ENCODE data around the gene AGR2.

Gene AGR2

DNA sequence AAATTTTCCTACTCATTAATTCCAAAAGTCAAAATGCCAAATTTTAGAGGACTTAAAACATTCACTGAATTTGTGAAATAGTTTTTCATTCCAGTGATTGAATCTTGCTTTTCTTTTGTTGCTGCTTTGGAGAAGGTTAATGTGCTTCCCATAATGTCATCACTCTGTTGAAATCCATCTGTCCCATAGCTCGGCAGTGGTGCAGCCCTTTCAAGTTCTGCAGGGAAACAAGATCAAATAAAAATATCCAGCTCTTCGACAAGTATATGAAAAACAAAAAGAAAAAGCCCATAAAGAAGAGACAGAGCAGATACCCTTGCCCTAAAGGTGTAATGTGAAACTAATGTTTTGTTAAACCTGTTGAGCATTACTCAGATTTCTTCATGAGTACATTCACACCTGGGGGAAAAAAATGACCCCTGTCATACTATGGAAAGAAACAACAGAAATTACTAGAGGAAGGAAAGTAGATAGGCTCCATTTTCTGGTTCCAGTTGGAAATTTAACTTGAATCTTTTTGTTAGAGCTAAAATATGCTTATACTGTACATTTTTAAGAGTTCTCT, 41.9 kb upstream of the AGR2 start:
- H3K4me3 ChIP-seq (ENCODE audit: low read depth, low read length) = no peak overlapping the region
- TF ChIP-seq, protein P1, sequence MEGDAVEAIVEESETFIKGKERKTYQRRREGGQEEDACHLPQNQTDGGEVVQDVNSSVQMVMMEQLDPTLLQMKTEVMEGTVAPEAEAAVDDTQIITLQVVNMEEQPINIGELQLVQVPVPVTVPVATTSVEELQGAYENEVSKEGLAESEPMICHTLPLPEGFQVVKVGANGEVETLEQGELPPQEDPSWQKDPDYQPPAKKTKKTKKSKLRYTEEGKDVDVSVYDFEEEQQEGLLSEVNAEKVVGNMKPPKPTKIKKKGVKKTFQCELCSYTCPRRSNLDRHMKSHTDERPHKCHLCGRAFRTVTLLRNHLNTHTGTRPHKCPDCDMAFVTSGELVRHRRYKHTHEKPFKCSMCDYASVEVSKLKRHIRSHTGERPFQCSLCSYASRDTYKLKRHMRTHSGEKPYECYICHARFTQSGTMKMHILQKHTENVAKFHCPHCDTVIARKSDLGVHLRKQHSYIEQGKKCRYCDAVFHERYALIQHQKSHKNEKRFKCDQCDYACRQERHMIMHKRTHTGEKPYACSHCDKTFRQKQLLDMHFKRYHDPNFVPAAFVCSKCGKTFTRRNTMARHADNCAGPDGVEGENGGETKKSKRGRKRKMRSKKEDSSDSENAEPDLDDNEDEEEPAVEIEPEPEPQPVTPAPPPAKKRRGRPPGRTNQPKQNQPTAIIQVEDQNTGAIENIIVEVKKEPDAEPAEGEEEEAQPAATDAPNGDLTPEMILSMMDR (IDR thresholded peaks at IDR 0.05; ENCODE audit: borderline replicate concordance, insufficient read depth, low read depth, low read length) = no peak

DNA sequence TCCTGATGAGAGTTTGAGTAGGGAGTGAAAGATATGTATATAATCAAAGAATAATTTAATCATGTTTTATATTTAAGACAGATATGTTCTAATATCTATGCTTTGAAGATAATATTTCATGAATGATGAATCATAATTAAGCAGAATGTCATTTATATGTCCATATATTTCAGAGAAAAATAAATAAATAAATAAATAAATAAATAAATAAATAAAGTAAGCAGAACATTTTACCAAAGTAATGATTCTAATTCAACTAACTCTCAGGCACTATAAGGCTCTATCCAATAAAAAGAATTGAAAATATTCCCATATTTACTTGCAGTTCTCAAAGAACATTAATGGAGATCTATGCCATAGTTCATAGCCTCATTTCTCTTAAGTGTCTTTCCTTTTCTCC, 40.9 kb upstream of the AGR2 start:
- TF ChIP-seq, protein P1 (IDR thresholded peaks at IDR 0.05; ENCODE audit: borderline replicate concordance, insufficient read depth, low read depth, low read length) = no peak
- no peak overlapping the region for H3K4me3 ChIP-seq (ENCODE audit: low read depth, low read length)

DNA sequence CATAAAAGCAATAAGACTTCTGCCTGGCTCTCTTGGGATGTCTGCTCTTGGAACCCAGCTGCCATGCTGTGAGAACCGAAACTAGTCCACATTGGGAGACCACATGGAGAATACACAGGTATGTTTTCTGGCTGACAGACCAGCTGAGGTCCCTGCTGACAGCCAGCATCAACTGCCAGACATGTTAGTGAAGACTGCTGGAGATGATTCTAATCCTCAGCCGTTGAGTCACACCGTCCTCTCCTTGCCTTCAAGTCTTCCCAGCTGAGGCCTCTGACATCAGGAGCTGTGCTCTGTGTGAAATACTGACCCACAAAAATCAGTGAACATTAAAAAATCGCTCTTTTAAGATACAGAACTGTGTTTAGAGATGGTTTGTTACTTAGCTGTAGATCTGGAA, 36.9 kb upstream of the AGR2 start:
- TF ChIP-seq, protein P1 (IDR thresholded peaks at IDR 0.05; ENCODE audit: borderline replicate concordance, insufficient read depth, low read depth, low read length) = no peak
- no peak overlapping the region for H3K4me3 ChIP-seq (ENCODE audit: low read depth, low read length)

DNA sequence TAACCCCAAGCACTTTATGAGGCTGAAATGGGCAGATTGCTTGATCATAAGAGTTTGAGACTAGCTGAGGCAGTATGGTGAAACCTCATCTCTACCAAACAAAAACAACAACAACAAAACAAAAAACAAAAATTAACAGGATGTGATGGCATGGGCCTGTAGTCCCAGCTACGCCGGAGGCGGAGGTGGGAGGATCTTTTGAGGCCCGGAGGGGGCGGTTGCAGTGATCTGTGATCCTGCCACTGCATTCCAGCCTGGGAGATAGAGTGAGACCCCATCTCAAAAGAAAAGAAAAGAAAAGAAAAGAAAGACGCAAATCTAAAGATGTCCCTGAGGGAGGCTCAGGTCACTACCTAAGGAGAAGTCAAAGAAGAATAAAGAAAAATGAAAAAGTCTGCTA, 35.3 kb upstream of the AGR2 start:
- H3K4me3 ChIP-seq (ENCODE audit: low read depth, low read length) = no peak overlapping the region
- TF ChIP-seq, protein P1 (IDR thresholded peaks at IDR 0.05; ENCODE audit: borderline replicate concordance, insufficient read depth, low read depth, low read length) = no peak

DNA sequence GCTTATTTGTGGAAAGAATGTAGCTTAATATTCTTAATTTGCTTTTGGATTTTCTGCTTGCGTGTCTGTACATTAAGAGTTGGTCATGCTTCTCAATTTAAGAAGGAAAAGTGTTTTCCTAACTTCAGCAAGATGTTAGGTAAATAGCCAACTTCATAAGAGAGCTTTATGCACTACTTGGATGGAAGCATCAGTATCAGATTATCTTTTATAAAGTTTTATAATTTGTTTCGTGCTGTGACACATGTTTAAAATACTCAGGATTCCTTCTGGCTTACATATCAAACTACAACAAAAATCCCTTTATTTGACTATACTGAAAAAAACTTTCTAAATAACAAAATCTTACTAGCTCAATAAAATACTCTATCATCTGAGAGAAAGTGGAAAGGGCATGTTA, 34.8 kb upstream of the AGR2 start:
- TF ChIP-seq, protein P1 (IDR thresholded peaks at IDR 0.05; ENCODE audit: borderline replicate concordance, insufficient read depth, low read depth, low read length) = no peak
- no peak overlapping the region for H3K4me3 ChIP-seq (ENCODE audit: low read depth, low read length)

DNA sequence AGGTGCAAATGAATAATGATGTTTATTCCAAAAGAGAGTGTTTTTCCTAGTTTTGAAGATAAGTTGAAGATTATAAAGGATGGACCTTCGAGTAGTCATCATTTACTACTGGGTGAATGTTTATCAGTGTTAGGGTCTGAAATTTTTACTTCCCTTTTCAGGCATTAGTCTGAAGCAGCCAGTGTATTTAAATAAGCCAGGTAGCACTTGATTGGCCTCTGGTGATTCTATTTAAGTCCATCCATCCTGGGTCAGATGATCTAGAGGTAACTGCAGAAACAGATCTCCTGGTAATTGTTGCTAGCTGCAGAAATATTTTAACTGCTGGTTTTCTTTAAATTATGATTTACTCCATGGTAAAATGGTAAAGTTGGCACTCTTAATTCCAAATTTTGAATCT, 34.1 kb upstream of the AGR2 start:
- H3K4me3 ChIP-seq (ENCODE audit: low read depth, low read length) = no peak overlapping the region
- TF ChIP-seq, protein P1 (IDR thresholded peaks at IDR 0.05; ENCODE audit: borderline replicate concordance, insufficient read depth, low read depth, low read length) = no peak

DNA sequence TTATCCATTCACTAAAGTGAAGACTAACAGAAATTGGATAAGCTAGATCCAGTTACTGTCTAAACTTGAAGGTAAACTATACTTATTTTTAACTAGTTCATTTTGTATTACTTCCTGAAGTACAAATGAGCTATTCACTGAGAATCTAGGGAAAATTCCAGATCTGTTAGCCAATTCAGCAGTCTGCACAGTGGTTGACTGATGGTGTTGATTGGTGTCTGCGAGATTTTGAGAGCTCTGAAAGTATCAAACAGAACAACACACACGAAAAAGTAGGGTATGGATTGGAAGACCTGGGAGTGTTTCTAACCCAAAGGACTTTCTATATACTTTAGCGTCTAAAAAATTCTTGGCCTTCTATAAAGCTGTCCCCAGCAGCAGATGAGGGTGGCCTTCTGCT, 33.6 kb upstream of the AGR2 start:
- H3K4me3 ChIP-seq (ENCODE audit: low read depth, low read length) = no peak overlapping the region
- TF ChIP-seq, protein P1 (IDR thresholded peaks at IDR 0.05; ENCODE audit: borderline replicate concordance, insufficient read depth, low read depth, low read length) = no peak
